Pons (tissue), 1 donor: ENCODE data around the gene TCF20.
A peak's percentile ranks its signal among the peaks of the same experiment; 100 is the strongest.

Source experiments
- DNase-seq: peaks from one replicate; pipeline ENCODE4 v3.0.0-alpha.2; 2016; ENCODE audit warnings: low spot score

Gene TCF20

GRCh38 chr22:42300259-42301076 lies 30.0 kb upstream of the TCF20 start:
- DNase-seq: no peak

- no peak for DNase-seq
Observed at GRCh38 chr22:42299586-42300258, 29.3 kb upstream of the TCF20 start.

GRCh38 chr22:42298746-42299145 lies 28.3 kb upstream of the TCF20 start:
- DNase-seq: no peak

- no peak for DNase-seq
Observed at GRCh38 chr22:42297778-42298177, 27.3 kb upstream of the TCF20 start.

- no peak for DNase-seq
Observed at GRCh38 chr22:42296883-42297282, 26.4 kb upstream of the TCF20 start.

- peak; percentile 69 for DNase-seq
Observed at GRCh38 chr22:42296381-42296853, 26.0 kb upstream of the TCF20 start.

GRCh38 chr22:42294034-42294985 lies 23.9 kb upstream of the TCF20 start:
- no peak for DNase-seq

- DNase-seq: no peak
Observed at GRCh38 chr22:42292732-42293520, 22.5 kb upstream of the TCF20 start.

GRCh38 chr22:42291287-42291686 lies 20.8 kb upstream of the TCF20 start:
- no peak for DNase-seq

- DNase-seq: no peak
Observed at GRCh38 chr22:42289671-42290541, 19.5 kb upstream of the TCF20 start.

- no peak for DNase-seq
Observed at GRCh38 chr22:42288791-42289190, 18.3 kb upstream of the TCF20 start.

GRCh38 chr22:42287174-42287890 lies 16.9 kb upstream of the TCF20 start:
- DNase-seq: no peak

GRCh38 chr22:42286205-42286604 lies 15.8 kb upstream of the TCF20 start:
- DNase-seq: no peak

GRCh38 chr22:42285604-42286003 lies 15.2 kb upstream of the TCF20 start:
- DNase-seq: no peak

GRCh38 chr22:42284643-42285181 lies 14.3 kb upstream of the TCF20 start:
- DNase-seq: no peak

- DNase-seq: no peak
Observed at GRCh38 chr22:42284202-42284591, 13.7 kb upstream of the TCF20 start.

GRCh38 chr22:42283278-42284201 lies 13.1 kb upstream of the TCF20 start:
- DNase-seq: no peak

- no peak for DNase-seq
Observed at GRCh38 chr22:42282943-42283277, 12.5 kb upstream of the TCF20 start.
